Activated CD4-positive, alpha-beta T cell treated with anti-CD3 and anti-CD28 coated beads, Interleukin-2, amount 50 U/mL, for 4 hours (primary cell): ENCODE measurements around the gene AUNIP.

Source experiments
- DNase-seq, 2 experiments: peaks; one replicate each; pipeline ENCODE4 v3.0.0-alpha.2; 2020

AUNIP gene

GRCh38 chr1:25825605-25826004, 33.7 kb downstream of the AUNIP start:
- no peak for DNase-seq

- no peak for DNase-seq
These were observed 37.6 kb downstream of the AUNIP start for GRCh38 chr1:25821630-25822091.

- no peak for DNase-seq
These were observed 38.2 kb downstream of the AUNIP start for GRCh38 chr1:25821112-25821476.

- DNase-seq: peak; percentile 60 to 64
These were observed 38.8 kb downstream of the AUNIP start for GRCh38 chr1:25820247-25821111.

- peak; percentile 93 for DNase-seq
These were observed 39.6 kb downstream of the AUNIP start, which contains the start of gene MTFR1L for GRCh38 chr1:25819491-25820246. MTFR1L (plus strand) TSS chr1:25819954; CDS start chr1:25823105, 3,151 bp downstream.

- no peak for DNase-seq
These were observed 40.7 kb downstream of the AUNIP start for GRCh38 chr1:25818569-25818968.

GRCh38 chr1:25817840-25818501, 41.3 kb downstream of the AUNIP start:
- no peak for DNase-seq

GRCh38 chr1:25816112-25816718, 43.0 kb downstream of the AUNIP start:
- DNase-seq: no peak

- DNase-seq: no peak
These were observed 43.8 kb downstream of the AUNIP start for GRCh38 chr1:25815208-25816111.

- DNase-seq: no peak
These were observed 44.6 kb downstream of the AUNIP start for GRCh38 chr1:25814549-25815087.

- DNase-seq: no peak
These were observed 45.4 kb downstream of the AUNIP start for GRCh38 chr1:25813734-25814471.

- no peak for DNase-seq
These were observed 46.1 kb downstream of the AUNIP start for GRCh38 chr1:25813071-25813733.

GRCh38 chr1:25811384-25812082, 47.7 kb downstream of the AUNIP start:
- DNase-seq: no peak

- peak; percentile 77 to 83 for DNase-seq
These were observed 48.6 kb downstream of the AUNIP start for GRCh38 chr1:25810341-25811299.

GRCh38 chr1:25809929-25810328, 49.3 kb downstream of the AUNIP start:
- DNase-seq: no peak

GRCh38 chr1:25809283-25809926, 49.9 kb downstream of the AUNIP start:
- DNase-seq: no peak

GRCh38 chr1:25808481-25809244, 50.6 kb downstream of the AUNIP start:
- DNase-seq: no peak
